ES-I3 (cell line): ENCODE results near the gene GBE1.
"Not testable (repeated sequence)": the region's sequence is repeated elsewhere in the genome, so short reads cannot be mapped to it uniquely, and the experiment has no call there.

ENCODE experiments used
- H3K36me3 ChIP-seq: 2 replicates; pipeline ENCODE4 v1.6.1; 2013; ENCODE audit warnings: mild to moderate bottlenecking, low read length, control low read depth, moderate library complexity; ENCODE audit not compliant: insufficient read depth
- H3K4me1 ChIP-seq: 2 replicates; pipeline ENCODE4 v1.6.1; 2013; ENCODE audit warnings: mild to moderate bottlenecking, control low read depth, low read length; ENCODE audit not compliant: insufficient read depth
- H3K9ac ChIP-seq: 2 replicates; pipeline ENCODE4 v1.6.1; 2013; ENCODE audit warnings: low read depth, mild to moderate bottlenecking, low read length, moderate library complexity
- H3K9me3 ChIP-seq: 2 replicates; pipeline ENCODE4 v1.6.1; 2013; ENCODE audit warnings: mild to moderate bottlenecking, low read length, moderate library complexity; ENCODE audit not compliant: control insufficient read depth, insufficient read depth

The GBE1 gene

GRCh38 chr3:81492471-81492870 lies 269.0 kb downstream of the GBE1 start:
- not testable (repeated sequence) for H3K4me1 ChIP-seq, H3K9ac ChIP-seq, H3K36me3 ChIP-seq, H3K9me3 ChIP-seq

- no peaks in the 10 kb centered on the region for H3K4me1 ChIP-seq
- no peaks in the 10 kb centered on the region; the same call in 1 of the 2 replicates for H3K36me3 ChIP-seq
- H3K9ac ChIP-seq = no peak overlapping the region
- H3K9me3 ChIP-seq = no peaks in the 10 kb centered on the region
Measured at GRCh38 chr3:81492040-81492439, 269.4 kb downstream of the GBE1 start.

GRCh38 chr3:81490541-81491288 lies 270.7 kb downstream of the GBE1 start:
- no peak overlapping the region for H3K9ac ChIP-seq
- H3K4me1 ChIP-seq = no peaks in the 10 kb centered on the region
- H3K9me3 ChIP-seq = no peaks in the 10 kb centered on the region
- no peaks in the 10 kb centered on the region; the same call in 1 of the 2 replicates for H3K36me3 ChIP-seq

- Histone ChIP-seq H3K4me1 (no peaks in the 10 kb centered on the region), H3K36me3 (no peaks in the 10 kb centered on the region), H3K9me3 (no peaks in the 10 kb centered on the region), H3K9ac (no peak overlapping the region)
Measured at GRCh38 chr3:81485444-81485865, 276.0 kb downstream of the GBE1 start.

- no peak overlapping the region for H3K9ac ChIP-seq
- H3K36me3 ChIP-seq = no peaks in the 10 kb centered on the region
- H3K4me1 ChIP-seq = no peaks in the 10 kb centered on the region
- no peaks in the 10 kb centered on the region for H3K9me3 ChIP-seq
Measured at GRCh38 chr3:81484520-81484919, 276.9 kb downstream of the GBE1 start.

GRCh38 chr3:81483046-81483445 lies 278.4 kb downstream of the GBE1 start:
- Histone ChIP-seq H3K36me3 (no peaks in the 10 kb centered on the region), H3K4me1 (no peaks in the 10 kb centered on the region), H3K9ac (no peak overlapping the region), H3K9me3 (no peaks in the 10 kb centered on the region)

DNA sequence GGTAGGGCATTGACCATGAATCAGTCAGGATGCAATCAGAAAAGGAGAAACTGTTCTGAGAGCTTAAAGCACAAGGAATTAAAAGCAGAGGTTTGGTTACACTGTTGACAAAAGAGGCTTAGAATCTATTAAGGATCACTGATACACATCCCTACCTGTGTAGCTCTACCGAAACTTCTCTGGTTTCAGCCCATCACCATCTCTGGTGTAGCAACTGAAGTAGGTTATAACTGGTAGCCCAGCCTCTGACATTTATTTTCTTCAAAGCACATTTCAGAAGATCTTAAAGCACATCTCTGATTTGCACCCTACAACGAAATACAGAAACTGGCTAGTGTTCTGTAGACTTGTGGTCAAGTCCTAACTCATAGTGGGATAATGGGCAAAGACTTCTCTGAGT lies 283.7 kb downstream of the GBE1 start:
- Histone ChIP-seq H3K9me3 (no peaks in the 10 kb centered on the region), H3K4me1 (peaks cover 2% of the 10 kb centered on the region; the same call in 1 of the 2 replicates), H3K36me3 (no peaks in the 10 kb centered on the region), H3K9ac (no peak overlapping the region)

DNA sequence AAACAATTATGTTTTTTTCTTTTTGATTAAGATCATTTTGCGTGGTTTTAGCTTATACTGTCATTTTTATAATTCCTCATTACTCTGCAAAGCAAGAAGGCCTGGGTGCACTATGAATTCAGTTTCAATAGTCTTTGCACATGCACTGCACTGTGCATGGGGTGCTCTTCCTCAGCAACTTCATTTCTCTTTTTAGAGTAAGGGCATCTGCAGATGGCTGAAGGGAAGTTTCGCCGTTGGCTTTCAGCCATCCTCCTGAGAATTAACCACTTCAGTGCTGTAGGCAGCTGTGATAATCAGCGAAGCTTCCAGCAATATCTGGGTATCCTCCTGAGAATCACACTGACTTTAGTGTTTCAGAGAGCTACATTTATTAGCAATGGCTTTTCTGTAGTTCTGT lies 284.8 kb downstream of the GBE1 start:
- no peaks in the 10 kb centered on the region for H3K36me3 ChIP-seq
- H3K9ac ChIP-seq = no peak overlapping the region
- no peaks in the 10 kb centered on the region for H3K9me3 ChIP-seq
- H3K4me1 ChIP-seq = peaks cover 13% of the 10 kb centered on the region; the same call in 1 of the 2 replicates

- Histone ChIP-seq H3K9ac (no peak overlapping the region), H3K9me3 (no peaks in the 10 kb centered on the region), H3K36me3 (no peaks in the 10 kb centered on the region), H3K4me1 (peaks cover 13% of the 10 kb centered on the region; the same call in 1 of the 2 replicates)
Measured at GRCh38 chr3:81472600-81473362, 288.7 kb downstream of the GBE1 start.

GRCh38 chr3:81470524-81471278 lies 290.7 kb downstream of the GBE1 start:
- Histone ChIP-seq H3K9ac (no peak overlapping the region), H3K4me1 (peaks cover 13% of the 10 kb centered on the region; the same call in 1 of the 2 replicates), H3K36me3 (no peaks in the 10 kb centered on the region), H3K9me3 (no peaks in the 10 kb centered on the region)

GRCh38 chr3:81468391-81468790 lies 293.1 kb downstream of the GBE1 start:
- H3K36me3 ChIP-seq = no peaks in the 10 kb centered on the region
- no peak overlapping the region for H3K9ac ChIP-seq
- H3K4me1 ChIP-seq = peaks cover 13% of the 10 kb centered on the region; the same call in 1 of the 2 replicates
- H3K9me3 ChIP-seq = no peaks in the 10 kb centered on the region

DNA sequence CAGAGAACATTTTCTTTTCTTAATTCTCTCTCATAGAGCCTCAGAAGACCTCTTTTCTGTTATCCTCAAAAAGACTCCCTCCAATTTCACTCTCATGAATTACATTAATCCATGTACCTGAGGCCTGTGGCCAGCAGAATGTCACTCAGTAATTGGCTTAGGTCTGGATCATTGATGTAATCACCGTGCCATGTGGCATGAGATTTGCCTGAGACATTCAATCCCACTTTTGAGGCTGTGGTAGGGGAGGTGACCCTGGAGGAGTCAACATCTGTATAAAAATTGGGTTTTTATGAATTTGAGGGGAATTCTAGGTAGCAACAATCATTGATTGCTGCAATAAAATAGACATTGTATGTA lies 295.3 kb downstream of the GBE1 start:
- no peaks in the 10 kb centered on the region for H3K36me3 ChIP-seq
- H3K9ac ChIP-seq = no peak overlapping the region
- H3K9me3 ChIP-seq = no peaks in the 10 kb centered on the region
- no peaks in the 10 kb centered on the region; the same call in 1 of the 2 replicates for H3K4me1 ChIP-seq

- H3K36me3 ChIP-seq = no peaks in the 10 kb centered on the region
- H3K4me1 ChIP-seq = no peaks in the 10 kb centered on the region; the same call in 1 of the 2 replicates
- no peaks in the 10 kb centered on the region for H3K9me3 ChIP-seq
- H3K9ac ChIP-seq = no peak overlapping the region
Measured at GRCh38 chr3:81465510-81466200, 295.8 kb downstream of the GBE1 start.

DNA sequence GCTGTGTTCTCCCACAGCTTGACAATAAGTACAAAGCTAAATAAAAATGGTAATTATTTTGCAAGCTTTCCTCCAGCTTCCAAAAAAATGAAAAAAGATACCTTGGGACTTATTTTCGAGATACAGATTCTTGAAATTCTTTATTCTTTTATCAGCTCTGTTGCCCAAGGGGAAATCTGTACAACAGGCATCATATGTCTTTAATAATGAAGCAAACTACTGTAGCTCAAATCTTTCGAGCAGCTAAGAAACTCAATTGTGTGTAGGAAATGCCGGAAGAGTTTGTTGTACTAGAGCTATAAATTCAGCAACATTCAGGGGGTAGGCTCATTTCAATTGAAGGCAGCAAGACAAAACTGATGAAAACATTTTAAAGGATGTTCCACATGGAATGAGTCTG lies 297.7 kb downstream of the GBE1 start:
- Histone ChIP-seq H3K4me1 (no peaks in the 10 kb centered on the region), H3K9me3 (no peaks in the 10 kb centered on the region), H3K36me3 (no peaks in the 10 kb centered on the region)

More for the DNA sequence above, 297.7 kb downstream of the GBE1 start:
- H3K9ac ChIP-seq = no peak overlapping the region
